ENCODE data around the gene ANKS3. TPM values are rescaled to one million over a fixed set of nuclear protein-coding genes. Genes with fewer than 3 reads are reported as not detected.

Gene ANKS3
- polyA plus RNA-seq, 1 donor (not counting 4 experiments of a cell fraction or from before 2014, with no cell fraction given): 11.7 TPM

DNA sequence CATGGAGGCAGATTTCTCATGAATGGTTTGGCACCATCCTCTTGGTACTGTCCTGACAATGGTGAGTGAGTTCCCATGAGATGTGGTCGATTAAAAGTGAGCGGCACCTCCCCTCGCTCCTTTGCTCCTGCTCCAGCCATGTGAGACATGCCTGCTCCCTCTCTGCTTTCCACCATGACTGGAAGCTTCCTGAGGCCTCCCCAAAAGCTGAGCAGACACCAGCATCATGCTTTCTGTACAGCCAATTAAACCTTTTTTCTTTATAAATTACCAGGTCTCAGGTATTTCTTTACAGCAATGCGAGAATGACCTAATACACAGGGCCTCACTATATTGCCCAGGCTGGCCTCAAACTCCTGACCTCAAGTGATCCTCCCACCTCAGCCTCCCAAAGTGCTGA, 20.8 kb upstream of the ANKS3 start:
- no peak overlapping the region for H2AFZ ChIP-seq (ENCODE audit: control insufficient read depth, low read length)
- no peak for FAIRE-seq
- H3K27ac ChIP-seq (ENCODE audit: control insufficient read depth, insufficient read depth, low read length): no peak overlapping the region
- peaks cover 1% of the 10 kb centered on the region for H3K9me3 ChIP-seq (ENCODE audit: control insufficient read depth, low read depth, low read length)
- H3K36me3 ChIP-seq (ENCODE audit: control insufficient read depth in 2 of 2, extremely low read depth in 1 of 2, insufficient read depth in 2 of 2, low read length in 2 of 2): peaks cover 26 to 39% of the 10 kb centered on the region in 2 experiments
- H3K9me1 ChIP-seq (ENCODE audit: control insufficient read depth, extremely low read depth, insufficient read depth, low read length): no peaks in the 10 kb centered on the region
- no peaks in the 10 kb centered on the region for H3K4me1 ChIP-seq (ENCODE audit: control insufficient read depth, extremely low read depth, insufficient read depth, low read length)
- no peak for DNase-seq (ENCODE audit: low read depth, low spot score)
- H3K4me2 ChIP-seq (ENCODE audit: control insufficient read depth, extremely low read depth, insufficient read depth, low read depth, low read length): no peak overlapping the region
- H4K20me1 ChIP-seq (ENCODE audit: control insufficient read depth, extremely low read depth, insufficient read depth, low read length): no peaks in the 10 kb centered on the region
- dilution Hi-C loops (cut with MboI; ENCODE audit: extremely low pct_ligation_motif_present, low sequenced_read_pairs): no loop called here
- H3K79me2 ChIP-seq (ENCODE audit: control insufficient read depth, insufficient read depth, low read length): no peaks in the 10 kb centered on the region
- no peak for TF ChIP-seq EZH2 (IDR thresholded peaks at IDR 0.05; ENCODE audit: low read length)
- TF ChIP-seq, protein P1, sequence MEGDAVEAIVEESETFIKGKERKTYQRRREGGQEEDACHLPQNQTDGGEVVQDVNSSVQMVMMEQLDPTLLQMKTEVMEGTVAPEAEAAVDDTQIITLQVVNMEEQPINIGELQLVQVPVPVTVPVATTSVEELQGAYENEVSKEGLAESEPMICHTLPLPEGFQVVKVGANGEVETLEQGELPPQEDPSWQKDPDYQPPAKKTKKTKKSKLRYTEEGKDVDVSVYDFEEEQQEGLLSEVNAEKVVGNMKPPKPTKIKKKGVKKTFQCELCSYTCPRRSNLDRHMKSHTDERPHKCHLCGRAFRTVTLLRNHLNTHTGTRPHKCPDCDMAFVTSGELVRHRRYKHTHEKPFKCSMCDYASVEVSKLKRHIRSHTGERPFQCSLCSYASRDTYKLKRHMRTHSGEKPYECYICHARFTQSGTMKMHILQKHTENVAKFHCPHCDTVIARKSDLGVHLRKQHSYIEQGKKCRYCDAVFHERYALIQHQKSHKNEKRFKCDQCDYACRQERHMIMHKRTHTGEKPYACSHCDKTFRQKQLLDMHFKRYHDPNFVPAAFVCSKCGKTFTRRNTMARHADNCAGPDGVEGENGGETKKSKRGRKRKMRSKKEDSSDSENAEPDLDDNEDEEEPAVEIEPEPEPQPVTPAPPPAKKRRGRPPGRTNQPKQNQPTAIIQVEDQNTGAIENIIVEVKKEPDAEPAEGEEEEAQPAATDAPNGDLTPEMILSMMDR (optimal IDR thresholded peaks at IDR 0.05 in 1 of 3, IDR thresholded peaks at IDR 0.05 in 1 of 3, conservative IDR thresholded peaks at IDR 0.05 in 1 of 3; ENCODE audit: extremely low read depth in 1 of 3, insufficient read depth in 2 of 3, low read length in 3 of 3): no peak
- no peak overlapping the region for H3K9ac ChIP-seq (ENCODE audit: control insufficient read depth, extremely low read depth, insufficient read depth, low read length)
- H3K27me3 ChIP-seq (ENCODE audit: control insufficient read depth, extremely low read depth, insufficient read depth, low read length): no peaks in the 10 kb centered on the region
- H3K4me3 ChIP-seq (ENCODE audit: control insufficient read depth in 2 of 3, extremely low read depth in 1 of 3, insufficient read depth in 2 of 3, low read depth in 1 of 3, low read length in 3 of 3): no peak overlapping the region

GRCh38 chr16:4753227-4753626, 19.2 kb upstream of the ANKS3 start:
- TF ChIP-seq, protein P1 (optimal IDR thresholded peaks at IDR 0.05 in 1 of 3, IDR thresholded peaks at IDR 0.05 in 1 of 3, conservative IDR thresholded peaks at IDR 0.05 in 1 of 3; ENCODE audit: extremely low read depth in 1 of 3, insufficient read depth in 2 of 3, low read length in 3 of 3): no peak
- dilution Hi-C loops (cut with MboI; ENCODE audit: extremely low pct_ligation_motif_present, low sequenced_read_pairs): no loop called here
- FAIRE-seq: no peak

More at GRCh38 chr16:4753227-4753626, 19.2 kb upstream of the ANKS3 start:
- H3K36me3 ChIP-seq (ENCODE audit: control insufficient read depth in 2 of 2, extremely low read depth in 1 of 2, insufficient read depth in 2 of 2, low read length in 2 of 2): peaks cover 21 to 33% of the 10 kb centered on the region in 2 experiments
- no peak overlapping the region for H3K9ac ChIP-seq (ENCODE audit: control insufficient read depth, extremely low read depth, insufficient read depth, low read length)
- no peak overlapping the region for H3K4me3 ChIP-seq (ENCODE audit: control insufficient read depth in 2 of 3, extremely low read depth in 1 of 3, insufficient read depth in 2 of 3, low read depth in 1 of 3, low read length in 3 of 3)
- H3K4me2 ChIP-seq (ENCODE audit: control insufficient read depth, extremely low read depth, insufficient read depth, low read depth, low read length): no peak overlapping the region
- H3K4me1 ChIP-seq (ENCODE audit: control insufficient read depth, extremely low read depth, insufficient read depth, low read length): no peaks in the 10 kb centered on the region
- H2AFZ ChIP-seq (ENCODE audit: control insufficient read depth, low read length): no peak overlapping the region
- DNase-seq (ENCODE audit: low read depth, low spot score): no peak
- no peaks in the 10 kb centered on the region for H3K27me3 ChIP-seq (ENCODE audit: control insufficient read depth, extremely low read depth, insufficient read depth, low read length)
- peaks cover 1% of the 10 kb centered on the region for H3K9me3 ChIP-seq (ENCODE audit: control insufficient read depth, low read depth, low read length)
- no peak overlapping the region for H3K27ac ChIP-seq (ENCODE audit: control insufficient read depth, insufficient read depth, low read length)
- no peaks in the 10 kb centered on the region for H3K79me2 ChIP-seq (ENCODE audit: control insufficient read depth, insufficient read depth, low read length)
- no peaks in the 10 kb centered on the region for H3K9me1 ChIP-seq (ENCODE audit: control insufficient read depth, extremely low read depth, insufficient read depth, low read length)
- H4K20me1 ChIP-seq (ENCODE audit: control insufficient read depth, extremely low read depth, insufficient read depth, low read length): no peaks in the 10 kb centered on the region

Data from keratinocyte (primary cell).